Suprapubic skin (tissue), 4 donors: ENCODE measurements around the gene RPGRIP1L. TPM values are rescaled to one million over a fixed set of nuclear protein-coding genes. Genes with fewer than 3 reads are reported as not detected.

Experiments
- DNase-seq, 2 donors: peaks; one replicate each; pipeline ENCODE4 v3.0.0-alpha.2; 2019; ENCODE audit warnings: low spot score in 2 of 2
- H3K27ac ChIP-seq: fragments of 200-600 bp; sonication (generic); one replicate; pipeline ENCODE4 v1.5.1; 2019
- H3K27me3 ChIP-seq: fragments of 200-600 bp; sonication (generic); one replicate; pipeline ENCODE4 v1.5.1; 2019
- H3K36me3 ChIP-seq: fragments of 200-600 bp; sonication (generic); one replicate; pipeline ENCODE4 v1.5.1; 2019
- H3K4me1 ChIP-seq: fragments of 200-600 bp; sonication (generic); one replicate; pipeline ENCODE4 v1.5.1; 2019
- H3K4me3 ChIP-seq: fragments of 200-600 bp; sonication (generic); one replicate; pipeline ENCODE4 v1.5.1; 2019; ENCODE audit warnings: mild to moderate bottlenecking
- H3K9me3 ChIP-seq: fragments of 200-600 bp; sonication (generic); one replicate; pipeline ENCODE4 v1.5.1; 2019
- EP300 ChIP-seq: sonication (generic); formaldehyde crosslinking; IDR thresholded peaks from one replicate; pipeline ENCODE4 v1.6.1; 2017; ENCODE audit warnings: antibody characterized with exemption
- POLR2A ChIP-seq, 2 donors: fragments of 450-650 bp; IDR thresholded peaks; one replicate each; pipeline ENCODE4 v1.6.1; 2017; ENCODE audit warnings: antibody characterized with exemption in 2 of 2, mild to moderate bottlenecking in 2 of 2, moderate library complexity in 2 of 2
- POLR2AphosphoS5 ChIP-seq, 3 donors: sonication (generic); formaldehyde crosslinking; IDR thresholded peaks; one replicate each; pipeline ENCODE4 v1.6.1; 2017; ENCODE audit warnings: antibody characterized with exemption in 3 of 3
- WGBS: methylation state at CpG from one replicate; pipeline ENCODE4 v1.1.5; 2018; 5-methylcytosine and 5-hydroxymethylcytosine counted together
- total RNA-seq, 4 donors: library from RNA; depleted of rRNA; stranded (reverse); fragments of >200 nt; gene quantifications; one replicate each; pipeline ENCODE4 v1.1.0, GENCODE V29; 2016
- TF ChIP-seq, protein P1 (sequence below), 2 donors: fragments of 200-600 bp in 1 of 2; fragments of 450-650 bp in 1 of 2; sonication (generic) in 1 of 2; IDR thresholded peaks; one replicate each; pipeline ENCODE4 v1.5.1; 2016 to 2019; ENCODE audit warnings: antibody characterized with exemption in 2 of 2, mild to moderate bottlenecking in 1 of 2, moderate library complexity in 1 of 2

The RPGRIP1L gene
- total RNA-seq, 4 donors from 2014 or later, result 2.4 to 7.2 (median 3.8) TPM

DNA sequence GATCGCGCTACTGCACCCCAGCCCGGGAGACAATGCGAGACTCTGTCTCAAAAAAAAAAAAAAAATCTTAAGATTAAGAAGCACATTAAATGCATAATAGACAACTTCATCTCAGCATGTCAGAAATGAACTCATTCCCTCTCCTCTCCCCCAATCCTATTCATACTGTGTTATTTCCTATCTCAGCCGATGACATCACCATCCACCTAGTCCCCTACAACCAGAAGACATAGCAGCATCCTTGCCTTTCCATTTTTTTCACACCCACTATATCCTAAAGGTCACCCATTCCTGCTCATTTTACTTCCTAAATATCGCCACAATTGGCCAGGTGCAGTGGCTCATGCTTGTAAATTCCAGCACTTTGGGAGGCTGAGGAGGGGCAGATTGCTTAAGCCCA lies 81.3 kb downstream of the RPGRIP1L start:
- no peak for TF ChIP-seq POLR2AphosphoS5 (IDR thresholded peaks at IDR 0.05)
- TF ChIP-seq, protein P1, sequence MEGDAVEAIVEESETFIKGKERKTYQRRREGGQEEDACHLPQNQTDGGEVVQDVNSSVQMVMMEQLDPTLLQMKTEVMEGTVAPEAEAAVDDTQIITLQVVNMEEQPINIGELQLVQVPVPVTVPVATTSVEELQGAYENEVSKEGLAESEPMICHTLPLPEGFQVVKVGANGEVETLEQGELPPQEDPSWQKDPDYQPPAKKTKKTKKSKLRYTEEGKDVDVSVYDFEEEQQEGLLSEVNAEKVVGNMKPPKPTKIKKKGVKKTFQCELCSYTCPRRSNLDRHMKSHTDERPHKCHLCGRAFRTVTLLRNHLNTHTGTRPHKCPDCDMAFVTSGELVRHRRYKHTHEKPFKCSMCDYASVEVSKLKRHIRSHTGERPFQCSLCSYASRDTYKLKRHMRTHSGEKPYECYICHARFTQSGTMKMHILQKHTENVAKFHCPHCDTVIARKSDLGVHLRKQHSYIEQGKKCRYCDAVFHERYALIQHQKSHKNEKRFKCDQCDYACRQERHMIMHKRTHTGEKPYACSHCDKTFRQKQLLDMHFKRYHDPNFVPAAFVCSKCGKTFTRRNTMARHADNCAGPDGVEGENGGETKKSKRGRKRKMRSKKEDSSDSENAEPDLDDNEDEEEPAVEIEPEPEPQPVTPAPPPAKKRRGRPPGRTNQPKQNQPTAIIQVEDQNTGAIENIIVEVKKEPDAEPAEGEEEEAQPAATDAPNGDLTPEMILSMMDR (IDR thresholded peaks at IDR 0.05), result no peak
- TF ChIP-seq EP300, result no peak
- TF ChIP-seq POLR2A (IDR thresholded peaks at IDR 0.05), result no peak
- Histone ChIP-seq H3K4me3 (no peak overlapping the region), H3K36me3 (no peaks in the 10 kb centered on the region), H3K9me3 (no peaks in the 10 kb centered on the region), H3K4me1 (no peaks in the 10 kb centered on the region), H3K27me3 (no peaks in the 10 kb centered on the region), H3K27ac (no peak overlapping the region)
- DNase-seq, result no peak
- 98% methylated on average over 6 of the region's 6 CpGs for WGBS

DNA sequence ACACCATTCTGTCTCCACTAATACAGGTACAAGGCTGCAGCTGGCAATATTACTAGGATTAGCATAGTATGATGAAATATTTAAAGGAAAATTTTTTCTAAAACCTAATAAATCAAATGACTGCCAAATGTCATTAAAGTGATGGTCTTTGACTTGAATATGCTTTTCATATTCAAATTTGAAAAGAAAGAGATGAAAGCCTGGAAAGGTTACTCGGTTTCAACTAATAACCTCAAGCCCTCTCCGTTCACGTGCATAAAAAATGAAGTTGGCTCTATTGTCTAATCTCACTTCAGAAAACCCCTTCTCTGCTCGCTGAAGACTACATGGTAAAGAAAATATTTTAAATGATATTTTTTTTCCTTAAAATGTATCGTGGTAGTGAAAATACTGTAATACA lies 83.2 kb downstream of the RPGRIP1L start:
- TF ChIP-seq, protein P1 (IDR thresholded peaks at IDR 0.05), result no peak
- no peak for TF ChIP-seq EP300
- TF ChIP-seq POLR2AphosphoS5 (IDR thresholded peaks at IDR 0.05), result no peak
- no peak for TF ChIP-seq POLR2A (IDR thresholded peaks at IDR 0.05)
- no peak overlapping the region for H3K4me3 ChIP-seq
- H3K4me1 ChIP-seq, result no peaks in the 10 kb centered on the region
- H3K27me3 ChIP-seq, result no peaks in the 10 kb centered on the region
- H3K36me3 ChIP-seq, result no peaks in the 10 kb centered on the region
- WGBS, result 89% methylated on average over 5 of the region's 5 CpGs
- no peak overlapping the region for H3K27ac ChIP-seq
- DNase-seq, result no peak
- no peaks in the 10 kb centered on the region for H3K9me3 ChIP-seq

DNA sequence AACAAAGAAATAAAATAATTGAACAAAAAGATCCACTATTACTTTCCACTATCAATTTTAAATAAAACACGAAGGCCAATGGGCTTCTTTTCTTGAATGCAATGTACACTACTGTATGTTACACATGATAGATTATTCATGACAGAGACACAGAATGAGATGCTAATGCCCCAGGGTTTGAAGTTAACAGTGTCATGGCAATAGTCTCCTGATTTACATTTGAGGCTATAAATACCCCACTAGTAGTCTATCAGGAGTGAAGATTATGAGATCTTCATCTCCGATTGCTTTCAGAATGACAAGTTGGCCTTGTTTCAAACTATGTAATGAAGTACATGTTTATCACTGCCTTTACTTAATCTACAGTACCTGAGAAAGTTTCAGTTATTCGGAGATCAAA lies 84.4 kb downstream of the RPGRIP1L start:
- H3K27ac ChIP-seq, result no peak overlapping the region
- no peaks in the 10 kb centered on the region for H3K36me3 ChIP-seq
- H3K9me3 ChIP-seq, result no peaks in the 10 kb centered on the region
- no peak for DNase-seq
- H3K27me3 ChIP-seq, result no peaks in the 10 kb centered on the region
- no peak overlapping the region for H3K4me3 ChIP-seq
- H3K4me1 ChIP-seq, result no peaks in the 10 kb centered on the region
- WGBS, result 63% methylated on average over 3 of the region's 3 CpGs
- TF ChIP-seq POLR2AphosphoS5 (IDR thresholded peaks at IDR 0.05), result no peak
- TF ChIP-seq POLR2A (IDR thresholded peaks at IDR 0.05), result no peak
- no peak for TF ChIP-seq EP300
- TF ChIP-seq, protein P1 (IDR thresholded peaks at IDR 0.05), result no peak

DNA sequence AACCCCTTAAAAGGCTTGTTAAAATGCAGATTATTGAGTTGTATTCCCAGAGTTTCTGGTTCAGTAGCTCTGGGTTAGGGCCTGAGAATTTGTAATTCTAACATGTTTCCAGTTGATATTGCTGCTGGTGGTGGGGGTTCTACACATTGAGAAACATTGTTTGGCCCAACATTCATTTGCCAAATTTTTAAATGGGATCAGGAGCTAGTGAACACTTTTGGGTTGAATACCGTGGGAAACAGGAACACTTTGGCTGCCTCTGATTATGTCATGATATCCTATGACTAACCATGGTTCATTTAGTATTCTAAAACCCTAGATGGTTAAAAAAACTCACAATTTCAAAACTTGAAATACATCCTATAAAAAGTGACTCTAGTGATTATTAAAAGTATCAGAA lies 89.3 kb downstream of the RPGRIP1L start:
- Histone ChIP-seq H3K27ac (no peak overlapping the region), H3K4me3 (no peak overlapping the region), H3K4me1 (no peaks in the 10 kb centered on the region), H3K36me3 (no peaks in the 10 kb centered on the region), H3K9me3 (no peaks in the 10 kb centered on the region), H3K27me3 (no peaks in the 10 kb centered on the region)
- TF ChIP-seq POLR2A (IDR thresholded peaks at IDR 0.05) (no peak), POLR2AphosphoS5 (IDR thresholded peaks at IDR 0.05) (no peak), EP300 (no peak)
- TF ChIP-seq, protein P1 (IDR thresholded peaks at IDR 0.05), result no peak
- DNase-seq, result no peak
- WGBS, result 59% methylated on average over 1 of the region's 1 CpG

DNA sequence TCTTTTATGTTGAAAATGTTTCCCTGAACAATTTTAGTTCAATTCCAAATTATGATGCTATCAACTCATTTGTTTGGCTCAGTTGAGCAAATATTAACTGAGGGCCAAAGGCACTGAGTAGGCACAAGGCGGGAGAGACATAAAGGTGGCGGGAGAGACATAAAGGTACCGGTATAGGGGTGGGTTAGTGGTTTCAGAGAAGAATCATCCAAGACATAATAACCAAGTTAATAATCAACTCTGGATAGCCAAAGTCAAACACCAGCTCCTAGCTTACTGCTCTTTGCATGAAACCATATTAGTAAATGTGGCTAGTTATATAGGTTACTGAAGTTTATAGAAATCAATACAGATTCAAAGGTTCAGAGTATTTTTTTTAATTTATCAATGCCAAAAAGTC lies 91.7 kb downstream of the RPGRIP1L start:
- Histone ChIP-seq H3K27me3 (no peaks in the 10 kb centered on the region), H3K27ac (no peak overlapping the region), H3K36me3 (no peaks in the 10 kb centered on the region), H3K9me3 (no peaks in the 10 kb centered on the region), H3K4me1 (no peaks in the 10 kb centered on the region), H3K4me3 (no peak overlapping the region)
- WGBS, result 96% methylated on average over 3 of the region's 3 CpGs
- no peak for DNase-seq
- TF ChIP-seq POLR2AphosphoS5 (IDR thresholded peaks at IDR 0.05) (no peak), EP300 (no peak), POLR2A (IDR thresholded peaks at IDR 0.05) (no peak)
- TF ChIP-seq, protein P1 (IDR thresholded peaks at IDR 0.05), result no peak
